GM19239 (cell line): ENCODE measurements around the gene IL3.

Experiments used
- DNase-seq: peaks from one replicate; pipeline ENCODE4 v3.0.0; 2011; ENCODE audit warnings: low spot score; ENCODE audit not compliant: insufficient read length
- FAIRE-seq: peaks from 2 replicates; lab custom pipeline; 2011; peaks lifted over from hg19 to GRCh38; lab: Jason Lieb, UNC

The IL3 gene

DNA sequence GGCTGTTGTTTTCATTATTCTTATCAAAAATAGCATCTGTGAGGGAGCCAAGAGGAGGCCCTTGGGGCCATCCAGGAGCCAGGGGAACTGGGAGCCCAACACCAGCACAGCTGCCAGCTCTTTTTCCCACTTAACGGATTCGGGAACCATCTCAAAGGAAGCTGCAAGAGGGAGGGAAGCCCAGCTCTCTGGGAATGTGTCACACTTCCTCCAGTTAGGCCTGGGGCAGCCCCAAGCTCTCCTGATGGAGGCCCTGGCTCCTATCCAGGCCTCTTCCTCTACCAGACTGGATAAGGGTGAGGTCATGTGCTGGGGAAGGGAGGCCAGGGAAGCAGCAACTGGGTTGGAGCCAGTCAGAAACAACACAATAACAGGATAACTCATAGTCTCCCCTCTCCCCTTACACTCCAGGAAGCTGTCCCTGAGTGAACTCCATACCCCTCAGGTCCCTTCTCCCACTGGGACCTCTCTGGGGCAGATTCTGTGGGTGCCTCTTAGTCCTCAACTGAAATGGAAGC is 25.9 kb downstream of the IL3 start:
- DNase-seq (no peak), FAIRE-seq (no peak)

DNA sequence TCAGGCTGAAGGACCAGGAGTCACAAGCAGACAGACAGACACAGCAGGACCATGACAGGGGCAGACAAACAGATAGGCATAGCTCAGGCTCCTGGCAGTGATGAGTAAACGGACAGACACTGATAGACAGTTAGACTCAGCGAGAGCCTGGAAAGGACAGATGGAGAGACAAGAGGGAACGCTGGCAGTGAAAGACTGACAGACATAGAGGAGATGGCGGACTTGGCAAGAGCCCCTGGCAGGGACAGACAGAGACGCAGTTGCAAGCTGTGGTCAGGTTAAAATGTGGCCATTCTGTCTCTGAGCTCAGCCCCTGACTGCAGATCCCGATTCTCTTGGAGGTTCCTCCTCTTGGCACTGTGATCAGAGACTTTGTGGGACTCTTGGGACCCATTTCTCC is 26.7 kb downstream of the IL3 start:
- DNase-seq (no peak), FAIRE-seq (no peak)

DNA sequence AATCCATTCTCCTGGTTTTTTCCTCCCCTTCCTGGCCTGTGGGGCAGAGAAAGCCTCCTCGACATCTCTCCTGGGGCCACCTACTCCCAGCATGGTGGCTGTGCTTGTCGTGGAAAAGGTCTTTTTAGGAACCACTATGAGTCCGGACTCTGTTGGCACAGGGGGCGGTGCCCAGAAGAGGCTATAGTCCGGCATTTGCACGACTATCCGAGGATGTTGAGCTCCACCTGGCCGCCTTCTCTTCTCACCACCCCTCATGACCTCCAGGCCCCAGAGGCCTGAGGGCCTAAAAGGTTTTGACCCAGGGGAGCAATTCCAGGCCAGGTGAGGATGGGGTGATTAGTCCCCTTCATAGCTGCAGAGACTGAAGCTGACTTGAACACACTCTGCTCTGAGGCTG is 27.2 kb downstream of the IL3 start:
- FAIRE-seq (no peak), DNase-seq (no peak)

DNA sequence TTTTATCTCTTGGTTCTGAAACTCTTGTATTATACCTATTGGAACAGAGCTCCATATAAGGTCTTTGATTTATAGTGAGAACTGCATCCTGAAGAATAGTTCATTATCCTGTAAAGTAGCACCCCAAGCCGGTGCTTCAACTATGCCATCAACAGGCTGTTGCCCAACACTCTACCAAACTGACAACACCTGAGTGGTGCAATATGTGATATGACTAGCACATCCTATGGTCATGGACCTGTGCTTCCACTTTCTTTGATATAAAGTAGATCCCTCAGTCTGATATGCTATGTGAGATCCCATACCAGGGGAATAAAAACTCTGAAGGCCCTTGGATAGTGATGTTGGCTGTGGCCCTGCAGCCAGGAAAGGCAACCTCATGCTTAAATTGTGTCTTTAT is 28.9 kb downstream of the IL3 start:
- DNase-seq: no peak
- no peak for FAIRE-seq

DNA sequence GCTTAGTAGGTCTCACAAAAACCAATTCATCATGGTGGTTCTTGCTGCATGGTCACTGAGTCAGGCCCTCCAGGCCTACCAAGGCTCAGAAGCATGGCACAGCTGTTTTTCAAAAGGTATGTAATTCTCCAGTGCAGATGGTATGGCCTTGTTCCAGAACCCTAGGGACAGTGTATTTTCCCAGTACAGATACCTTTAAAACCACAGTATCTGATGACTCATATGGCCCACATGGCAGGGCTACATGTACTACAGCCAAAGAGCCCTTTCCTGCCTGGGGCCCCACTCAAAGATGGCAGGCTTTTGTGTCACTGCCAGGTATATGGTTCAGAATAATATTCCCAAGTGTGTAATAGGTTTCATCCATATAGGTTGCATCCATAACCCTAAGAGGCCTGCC is 29.7 kb downstream of the IL3 start:
- DNase-seq (no peak), FAIRE-seq (no peak)

DNA sequence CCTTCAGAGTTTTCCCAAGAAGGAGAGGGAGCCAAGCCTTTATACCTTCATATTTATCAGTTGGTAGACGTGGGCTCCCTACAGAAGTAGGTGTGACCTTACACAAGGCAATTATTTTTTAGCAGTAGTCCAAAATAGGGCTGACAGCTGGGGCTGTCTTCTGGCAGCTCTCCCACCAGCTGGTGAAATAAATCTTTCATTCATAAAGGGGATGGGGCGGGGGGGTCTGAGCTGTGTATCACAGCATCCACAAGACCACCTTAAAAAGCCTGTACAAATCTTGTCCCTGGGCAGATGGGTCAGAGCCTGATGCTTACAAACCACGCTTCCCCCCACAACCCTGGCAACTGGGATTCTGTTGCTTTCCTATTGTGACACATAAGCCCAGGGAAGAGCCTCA is 32.8 kb downstream of the IL3 start:
- DNase-seq: no peak
- no peak for FAIRE-seq

DNA sequence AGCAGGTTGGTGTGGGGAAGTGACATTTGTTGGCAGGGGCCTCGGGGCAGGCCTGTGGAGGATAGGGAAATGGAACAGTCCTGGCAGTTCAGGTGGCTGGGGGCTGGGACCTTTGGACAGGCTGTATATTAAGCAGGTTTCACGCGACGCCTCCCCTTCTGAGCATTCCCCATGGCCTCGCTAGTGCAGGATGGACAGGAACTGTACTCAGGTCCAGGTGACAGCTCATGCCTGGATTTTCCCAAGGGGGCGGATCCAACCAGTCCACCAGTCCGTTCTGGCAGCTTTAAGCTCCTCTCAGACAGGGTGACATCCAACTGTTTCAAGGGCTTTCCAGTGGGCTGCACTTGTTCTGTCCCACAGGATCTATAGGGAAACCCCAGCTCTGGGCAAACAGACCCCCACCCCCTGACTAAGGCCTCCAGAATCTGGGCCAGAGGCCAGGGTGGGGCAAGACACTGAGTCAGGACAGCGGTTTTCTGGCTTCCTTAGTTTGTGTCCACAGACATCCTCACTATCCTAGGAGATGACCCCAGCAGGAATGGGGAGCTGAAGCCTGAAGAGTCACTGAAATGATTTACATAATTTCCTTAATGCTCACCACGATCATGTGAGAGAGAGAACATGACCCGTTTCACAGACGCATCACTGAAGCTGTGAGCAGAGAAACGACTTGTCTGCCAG is 34.1 kb downstream of the IL3 start:
- FAIRE-seq: no peak

DNA sequence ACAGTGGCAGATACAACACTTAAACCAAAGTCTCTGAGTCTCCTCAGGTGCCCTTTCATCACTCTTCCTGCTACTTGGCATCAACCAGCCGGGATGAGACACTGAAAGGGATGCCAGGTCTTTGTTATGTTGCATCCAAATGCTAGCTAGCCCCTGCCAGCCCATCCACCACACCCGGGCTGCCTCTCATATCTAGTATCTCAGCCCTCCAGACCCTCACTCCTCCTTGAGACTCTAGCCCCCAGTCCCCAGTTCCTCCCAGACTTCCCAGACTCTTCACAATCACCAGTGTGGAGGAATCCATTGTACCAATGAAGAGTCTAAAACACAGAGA is 34.6 kb downstream of the IL3 start:
- FAIRE-seq (no peak), DNase-seq (no peak)

More for the DNA sequence above, 34.1 kb downstream of the IL3 start:
- no peak for DNase-seq

DNA sequence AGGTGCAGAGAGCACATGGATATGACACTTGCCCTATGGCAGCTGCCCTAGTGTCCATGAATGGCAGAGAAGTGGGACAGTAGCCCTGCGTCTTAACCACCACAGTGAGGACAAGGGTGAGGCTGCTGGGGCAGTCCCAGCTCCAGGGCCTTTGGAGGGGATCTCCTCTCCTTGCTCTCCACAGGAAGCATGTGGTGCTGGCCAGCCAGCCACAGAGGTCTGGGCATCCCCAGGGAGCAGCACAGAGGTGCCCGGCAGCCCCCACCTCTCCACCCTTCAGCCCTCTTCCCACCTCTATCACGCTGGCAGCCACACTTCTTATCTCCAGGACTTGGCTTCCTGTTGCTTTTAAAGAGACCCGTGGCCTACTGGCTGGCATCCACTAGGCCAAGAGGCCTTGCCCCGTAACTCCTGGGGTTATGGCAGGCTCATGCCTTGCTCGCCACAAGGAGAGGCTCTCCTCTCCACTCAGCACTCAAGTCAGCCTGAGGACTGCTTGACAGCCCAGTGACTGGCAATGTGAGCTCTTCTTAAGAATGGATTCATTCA is 35.0 kb downstream of the IL3 start:
- DNase-seq (no peak), FAIRE-seq (no peak)

DNA sequence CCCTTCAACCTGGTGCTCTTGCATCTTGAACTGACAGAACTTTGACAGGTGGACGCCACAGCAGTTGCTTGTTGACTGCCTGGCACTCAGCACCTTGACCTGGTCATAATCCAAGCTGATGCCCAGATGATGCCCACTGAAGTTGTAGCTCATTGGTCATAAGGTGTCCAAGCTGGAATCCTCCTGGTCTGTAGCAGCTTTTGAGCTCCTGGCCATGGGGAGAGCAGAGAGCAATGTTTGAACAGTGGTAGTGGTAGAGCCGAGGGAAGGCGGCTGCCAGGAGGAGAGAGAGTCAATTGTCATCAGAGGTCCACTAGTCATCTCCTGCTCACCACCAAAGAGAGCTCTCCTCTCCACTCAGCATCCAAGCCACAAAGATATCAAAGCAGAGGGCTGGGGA is 36.4 kb downstream of the IL3 start:
- no peak for DNase-seq
- no peak for FAIRE-seq

DNA sequence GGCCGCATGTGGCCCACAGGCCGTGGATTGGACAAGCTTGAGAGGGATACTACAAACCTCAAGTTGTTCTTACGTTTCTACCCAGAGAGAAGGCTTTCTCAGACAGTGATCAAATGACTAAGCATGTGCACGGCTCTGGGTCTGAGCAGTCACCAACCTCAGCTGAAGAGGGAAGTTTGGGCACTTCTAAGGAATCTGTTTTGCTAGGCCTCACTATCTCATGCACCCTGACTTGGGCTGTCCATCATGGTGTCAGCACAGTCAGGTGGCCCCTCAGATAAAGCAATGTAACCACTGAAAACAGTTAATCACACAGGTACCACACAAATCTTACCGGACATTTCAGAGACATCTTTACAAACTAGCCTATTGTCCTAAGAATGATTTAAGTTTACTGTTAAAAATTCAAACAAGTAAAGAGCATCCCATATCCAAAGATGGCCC is 37.7 kb downstream of the IL3 start:
- DNase-seq (no peak), FAIRE-seq (no peak)

DNA sequence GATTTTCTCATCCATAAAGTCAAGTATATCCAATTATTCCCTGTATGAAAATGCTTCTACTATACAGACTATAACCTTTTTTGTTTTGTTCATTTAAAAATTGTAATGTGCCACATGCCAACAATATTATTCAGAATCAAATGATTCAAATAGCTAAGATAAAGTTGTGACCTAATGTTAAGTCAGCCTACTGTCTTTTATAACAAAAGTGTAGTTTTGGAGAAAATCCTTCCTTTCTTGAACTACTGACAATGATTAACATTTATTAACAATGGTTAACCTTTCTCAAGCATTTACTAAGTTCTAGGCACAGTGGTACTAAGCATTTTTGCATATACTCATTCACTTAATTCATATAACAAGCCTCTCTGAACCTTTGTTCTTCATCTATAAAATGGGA is 38.2 kb downstream of the IL3 start:
- FAIRE-seq (no peak), DNase-seq (no peak)

DNA sequence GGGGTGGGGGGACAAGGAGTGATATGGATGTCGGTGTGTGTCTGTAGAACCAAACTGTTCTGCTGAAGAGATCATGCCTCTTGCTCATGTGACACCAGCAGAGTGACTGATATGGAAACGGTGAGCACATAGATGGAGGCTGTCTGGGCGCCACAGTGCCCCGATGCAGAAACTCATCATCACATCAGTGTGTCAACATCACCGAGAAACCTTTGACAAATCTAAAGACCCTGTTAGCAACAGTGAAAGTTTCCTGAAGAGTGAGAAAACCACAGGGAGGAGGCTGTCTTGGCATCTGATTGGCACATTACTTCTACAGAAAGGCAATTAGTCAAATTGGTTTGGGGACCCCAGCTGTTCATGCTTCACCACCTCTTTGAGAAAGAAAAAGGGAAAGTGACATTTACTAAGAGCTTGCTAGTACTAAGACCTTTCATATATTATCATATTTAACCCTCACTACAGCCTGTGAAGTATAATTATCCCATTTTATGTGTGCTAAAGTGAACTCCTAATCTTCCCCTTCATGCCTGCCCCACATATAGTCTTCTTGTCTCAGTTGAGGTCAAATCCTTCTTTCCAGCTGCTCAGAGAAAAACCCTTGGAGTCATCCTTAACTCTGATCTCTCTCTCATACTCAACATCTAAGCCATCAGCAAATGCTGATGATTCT is 38.8 kb downstream of the IL3 start:
- FAIRE-seq (peak; percentile 84), DNase-seq (no peak)

DNA sequence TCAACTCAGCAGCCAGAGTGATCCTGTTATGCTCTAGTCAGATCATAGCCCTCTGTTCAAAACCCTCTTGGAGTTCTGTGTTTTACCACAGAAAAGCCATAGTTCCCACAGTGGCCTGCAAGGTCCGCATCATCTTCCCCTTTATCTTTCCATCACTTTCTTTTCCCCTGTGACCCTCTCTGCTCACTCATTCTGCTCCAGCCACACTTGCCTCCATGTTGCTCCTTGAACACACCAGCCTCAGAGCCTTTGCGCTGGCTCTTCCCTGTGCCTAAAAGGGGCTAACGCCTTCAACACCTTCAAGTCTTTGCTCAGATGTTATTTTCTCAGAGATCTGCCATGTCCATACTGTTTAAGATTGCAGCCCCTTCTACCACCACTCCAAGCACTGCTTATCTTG is 39.5 kb downstream of the IL3 start:
- DNase-seq: no peak
- FAIRE-seq: no peak

DNA sequence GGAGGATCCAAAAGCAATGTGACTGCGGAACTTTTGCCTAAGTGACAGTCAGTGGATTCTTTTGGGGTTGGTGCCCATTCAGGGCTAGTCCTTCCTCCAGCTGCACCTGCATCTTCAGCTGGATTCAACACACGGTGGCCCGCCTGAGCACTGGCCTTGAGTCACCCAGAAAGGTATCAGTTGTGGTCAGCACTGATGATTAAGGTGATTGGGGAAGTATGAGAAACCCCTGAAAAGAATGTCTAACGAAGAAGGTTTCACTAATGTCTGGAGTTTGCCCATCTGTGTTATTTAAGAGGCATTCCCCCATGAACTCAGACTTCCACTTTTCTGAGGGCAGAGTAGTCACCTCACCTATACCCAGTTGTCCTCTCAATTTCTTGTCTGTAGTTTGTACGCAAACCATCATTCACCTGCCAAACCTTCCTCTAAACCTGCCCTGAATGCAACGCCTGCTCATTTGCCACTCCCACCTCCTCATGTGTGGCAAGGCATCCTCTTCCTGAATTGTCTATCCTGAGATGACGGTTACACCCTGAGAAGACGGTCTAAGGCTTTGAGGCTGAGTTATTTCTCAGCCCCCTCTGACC is 40.3 kb downstream of the IL3 start:
- no peak for DNase-seq
- peak; percentile 23 for FAIRE-seq

DNA sequence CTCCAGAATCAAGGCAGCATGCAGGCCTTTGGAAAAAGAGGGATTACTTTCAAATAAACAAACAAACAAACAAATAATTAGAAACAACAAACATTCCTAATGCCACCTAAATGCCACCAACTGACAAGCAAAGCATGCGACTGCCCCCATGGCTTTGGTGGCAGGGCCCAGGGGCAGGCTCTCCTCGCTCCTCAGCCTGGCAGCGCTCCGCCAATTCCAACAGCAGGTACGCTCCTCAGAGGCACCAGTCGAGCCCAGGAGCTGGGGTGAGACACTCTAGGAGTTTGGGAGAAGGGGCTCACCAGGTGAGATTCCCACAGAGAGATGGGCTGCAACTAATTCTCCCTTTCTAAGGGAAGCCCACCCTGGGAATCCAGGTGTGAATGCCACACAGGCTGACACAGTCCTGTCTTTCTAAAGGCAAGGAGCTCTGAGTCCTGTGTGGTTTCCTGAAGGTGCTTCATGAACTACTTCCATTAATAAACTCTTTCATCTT is 41.0 kb downstream of the IL3 start:
- FAIRE-seq (no peak), DNase-seq (no peak)

DNA sequence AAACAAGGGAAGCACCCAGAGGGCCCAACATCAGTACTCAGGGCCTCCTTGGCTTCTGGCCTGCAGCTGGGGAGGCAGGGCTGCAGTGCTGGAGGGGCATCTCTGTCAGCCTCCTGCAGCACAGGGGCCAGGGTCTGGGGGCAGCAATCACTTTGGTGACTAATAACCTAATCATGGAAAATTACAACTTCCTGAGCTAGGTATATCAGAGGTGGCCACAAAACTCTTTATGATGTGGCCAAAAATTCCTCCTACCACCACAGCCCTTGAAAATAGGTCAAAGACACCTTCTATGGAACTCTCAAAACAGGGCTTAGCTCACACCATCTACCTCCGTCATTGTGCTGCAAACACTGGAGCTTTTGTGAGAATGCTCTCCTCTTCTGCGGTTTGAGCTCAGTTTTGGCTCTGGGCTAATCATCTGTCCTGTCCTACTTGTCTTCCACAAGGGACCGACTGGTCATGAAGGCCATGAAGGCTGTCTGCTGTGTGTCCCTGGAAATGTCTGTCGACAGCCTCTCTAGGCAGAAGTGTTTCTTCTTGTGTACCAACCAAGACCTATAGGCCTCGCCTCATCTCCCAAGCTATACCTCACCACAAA is 41.7 kb downstream of the IL3 start:
- FAIRE-seq: no peak
- no peak for DNase-seq

DNA sequence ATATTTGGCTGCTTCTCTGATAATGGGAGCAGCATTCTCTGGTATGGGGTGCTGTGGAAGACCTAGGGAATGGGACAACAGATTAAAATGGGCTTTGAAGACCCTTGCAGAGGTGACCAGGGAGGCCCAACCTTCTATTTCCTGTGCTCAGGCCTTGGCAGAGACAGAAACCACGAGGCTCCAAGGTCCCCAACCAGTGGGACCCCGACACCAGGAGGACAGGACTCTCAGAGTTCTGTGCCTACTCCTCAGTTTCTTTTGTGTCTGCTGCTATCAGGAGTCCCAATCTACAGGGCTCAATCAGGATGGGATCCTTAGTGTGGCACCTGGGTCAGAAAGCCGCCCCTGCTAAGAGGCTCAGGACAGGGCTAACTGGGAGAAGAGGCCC is 42.5 kb downstream of the IL3 start:
- FAIRE-seq (no peak), DNase-seq (no peak)

DNA sequence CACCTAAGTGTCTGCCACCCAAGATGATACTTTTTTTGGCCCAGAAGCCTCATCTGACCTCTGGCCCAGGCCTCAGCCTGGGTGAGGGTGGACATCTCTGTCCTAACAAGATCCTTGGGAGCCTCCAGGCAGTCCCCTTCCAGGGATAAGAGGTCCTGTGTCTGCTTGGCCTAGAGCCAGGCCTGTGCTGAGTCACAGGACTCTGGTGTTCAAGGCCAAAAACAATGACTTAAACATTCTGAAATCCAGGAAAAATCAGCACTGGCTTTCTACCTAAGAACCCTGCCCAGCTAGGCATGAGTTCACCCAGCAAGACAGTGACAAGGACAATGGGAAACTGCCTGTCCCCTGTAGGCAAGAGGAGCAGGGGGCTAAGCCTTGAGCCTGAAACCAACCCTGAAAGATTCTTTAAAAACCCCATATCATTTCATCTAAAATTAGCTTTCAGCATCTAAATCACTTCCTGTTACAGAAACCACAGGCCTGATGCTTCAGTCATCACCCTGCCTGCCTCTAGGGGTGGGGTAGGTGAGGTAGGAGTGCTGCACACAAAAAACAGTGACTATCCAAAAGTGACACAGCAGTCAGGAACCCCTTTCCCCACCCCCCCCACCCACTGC is 43.0 kb downstream of the IL3 start:
- FAIRE-seq (peak; percentile 72), DNase-seq (peak; percentile 56)

DNA sequence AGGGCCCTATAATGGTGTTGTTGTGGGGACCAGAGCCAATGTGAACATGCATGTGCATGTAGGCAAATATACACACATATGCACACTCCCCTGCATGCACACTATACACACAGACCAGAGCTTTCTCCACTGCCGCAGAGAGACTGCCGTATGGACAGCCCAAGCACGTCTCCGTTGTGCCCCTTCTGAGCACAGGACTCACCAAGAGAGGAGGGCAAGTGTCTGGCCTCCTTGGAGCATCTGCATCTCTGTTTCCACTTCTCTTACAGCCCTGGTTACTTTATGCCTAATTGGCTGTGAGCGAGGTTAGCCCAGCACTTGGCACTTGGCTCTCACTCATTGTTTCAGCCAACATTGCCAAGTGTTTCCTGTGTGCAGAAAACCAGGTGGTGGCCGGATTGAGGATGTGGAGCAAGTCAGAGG is 43.5 kb downstream of the IL3 start:
- DNase-seq: no peak
- FAIRE-seq: peak; percentile 73
